Activated naive CD8-positive, alpha-beta T cell treated with anti-CD3 and anti-CD28 coated beads, Interleukin-2, amount 10 ng/mL, durations not matched to agents 7 days and 5 days (primary cell): ENCODE measurements around the gene BCAR1. TPM values are rescaled to one million over a fixed set of nuclear protein-coding genes. Genes with fewer than 3 reads are reported as not detected.

Experiments
- ATAC-seq: fragments of 150-1000 bp; cut with Tn5 transposase; one replicate; pipeline ENCODE4 v1.10.0; 2021; ENCODE audit warnings: low read depth, moderate library complexity
- POLR2A ChIA-PET: fragments of 350-600 bp; sonication (Branson Sonifier 250); formaldehyde crosslinking; loops from one replicate; lab custom pipeline; 2021; ENCODE audit warnings: antibody characterized with exemption; lab: Charles Lee
- DNase-seq: peaks from one replicate; pipeline ENCODE4 v3.0.0; 2021
- H3K27ac Mint-ChIP-seq: one replicate; pipeline ENCODE4 v1.8.0; 2022; ENCODE audit warnings: mild to moderate bottlenecking, mixed read lengths
- H3K27me3 Mint-ChIP-seq: one replicate; pipeline ENCODE4 v1.8.0; 2022; ENCODE audit warnings: mild to moderate bottlenecking, moderate library complexity, mixed read lengths
- H3K36me3 Mint-ChIP-seq: one replicate; pipeline ENCODE4 v1.8.0; 2021; ENCODE audit warnings: mild to moderate bottlenecking, mixed read lengths
- H3K4me1 Mint-ChIP-seq: one replicate; pipeline ENCODE4 v1.8.0; 2021; ENCODE audit warnings: mixed read lengths
- H3K4me3 Mint-ChIP-seq: one replicate; pipeline ENCODE4 v1.8.0; 2022; ENCODE audit warnings: mild to moderate bottlenecking, moderate library complexity, mixed read lengths
- H3K9me3 Mint-ChIP-seq: one replicate; pipeline ENCODE4 v1.8.0; 2021; ENCODE audit warnings: mixed read lengths
- total RNA-seq, 2 experiments: library from RNA; stranded (reverse); gene quantifications; one replicate each; pipeline ENCODE4 v1.2.3, GENCODE V29; 2021

BCAR1 gene
- total RNA-seq, 2 experiments from 2014 or later, result not detected

GRCh38 chr16:75237398-75238131, 13.9 kb downstream of the BCAR1 start:
- Mint-ChIP-seq H3K27ac (no peak overlapping the region), H3K9me3 (no peaks in the 10 kb centered on the region), H3K27me3 (peaks cover 2% of the 10 kb centered on the region), H3K4me1 (peaks cover 1% of the 10 kb centered on the region), H3K36me3 (no peaks in the 10 kb centered on the region), H3K4me3 (no peak overlapping the region)
- DNase-seq (no peak), ATAC-seq (no peak)
- POLR2A ChIA-PET, result no interaction called here

GRCh38 chr16:75236736-75237397, 14.6 kb downstream of the BCAR1 start:
- Mint-ChIP-seq H3K9me3 (no peaks in the 10 kb centered on the region), H3K27me3 (peaks cover 2% of the 10 kb centered on the region), H3K4me1 (peaks cover 1% of the 10 kb centered on the region), H3K4me3 (no peak overlapping the region), H3K36me3 (no peaks in the 10 kb centered on the region), H3K27ac (no peak overlapping the region)
- DNase-seq, result no peak
- POLR2A ChIA-PET, result interaction anchor here (0.7 kb wide), 1 partner anchor 157 kb away, joined by 3 read pairs; no protein-coding TSS in a partner anchor
- no peak for ATAC-seq

GRCh38 chr16:75236232-75236631, 15.2 kb downstream of the BCAR1 start:
- no peak overlapping the region for H3K4me3 Mint-ChIP-seq
- H3K27me3 Mint-ChIP-seq, result peaks cover 2% of the 10 kb centered on the region
- H3K27ac Mint-ChIP-seq, result no peak overlapping the region
- DNase-seq, result no peak
- H3K36me3 Mint-ChIP-seq, result no peaks in the 10 kb centered on the region
- POLR2A ChIA-PET, result interaction anchor here (0.7 kb wide), 1 partner anchor 158 kb away, joined by 3 read pairs; no protein-coding TSS in a partner anchor
- no peak for ATAC-seq
- peaks cover 1% of the 10 kb centered on the region for H3K4me1 Mint-ChIP-seq
- H3K9me3 Mint-ChIP-seq, result no peaks in the 10 kb centered on the region

- H3K36me3 Mint-ChIP-seq, result no peaks in the 10 kb centered on the region
- H3K9me3 Mint-ChIP-seq, result no peaks in the 10 kb centered on the region
- H3K4me1 Mint-ChIP-seq, result peaks cover 1% of the 10 kb centered on the region
- ATAC-seq (no peak), DNase-seq (no peak)
- H3K4me3 Mint-ChIP-seq, result no peak overlapping the region
- POLR2A ChIA-PET, result no interaction called here
- H3K27ac Mint-ChIP-seq, result no peak overlapping the region
- peaks cover 2% of the 10 kb centered on the region for H3K27me3 Mint-ChIP-seq
These were observed 15.7 kb downstream of the BCAR1 start for GRCh38 chr16:75235721-75236193.

GRCh38 chr16:75234856-75235696, 16.3 kb downstream of the BCAR1 start:
- H3K27ac Mint-ChIP-seq, result no peak overlapping the region
- peaks cover 2% of the 10 kb centered on the region for H3K27me3 Mint-ChIP-seq
- POLR2A ChIA-PET, result no interaction called here
- H3K36me3 Mint-ChIP-seq, result no peaks in the 10 kb centered on the region
- H3K4me1 Mint-ChIP-seq, result peaks cover 1% of the 10 kb centered on the region
- H3K9me3 Mint-ChIP-seq, result no peaks in the 10 kb centered on the region
- ATAC-seq (no peak), DNase-seq (no peak)
- no peak overlapping the region for H3K4me3 Mint-ChIP-seq

- Mint-ChIP-seq H3K27ac (no peak overlapping the region), H3K4me3 (no peak overlapping the region), H3K36me3 (no peaks in the 10 kb centered on the region), H3K4me1 (peaks cover 1% of the 10 kb centered on the region), H3K9me3 (no peaks in the 10 kb centered on the region), H3K27me3 (peaks cover 2% of the 10 kb centered on the region)
- POLR2A ChIA-PET, result no interaction called here
- DNase-seq (no peak), ATAC-seq (no peak)
These were observed 17.8 kb downstream of the BCAR1 start for GRCh38 chr16:75233611-75233938.

- DNase-seq (no peak), ATAC-seq (no peak)
- Mint-ChIP-seq H3K27ac (no peak overlapping the region), H3K4me1 (peaks cover 1% of the 10 kb centered on the region), H3K4me3 (no peak overlapping the region), H3K27me3 (peaks cover 2% of the 10 kb centered on the region), H3K9me3 (no peaks in the 10 kb centered on the region), H3K36me3 (no peaks in the 10 kb centered on the region)
- POLR2A ChIA-PET, result no interaction called here
These were observed 19.9 kb downstream of the BCAR1 start for GRCh38 chr16:75231570-75231969.

- ATAC-seq, result no peak
- no peak overlapping the region for H3K27ac Mint-ChIP-seq
- POLR2A ChIA-PET, result no interaction called here
These were observed 20.8 kb downstream of the BCAR1 start for GRCh38 chr16:75230471-75231110.

GRCh38 chr16:75229172-75230031, 22.0 kb downstream of the BCAR1 start:
- ATAC-seq (no peak), DNase-seq (no peak)
- POLR2A ChIA-PET, result no interaction called here
- Mint-ChIP-seq H3K36me3 (no peaks in the 10 kb centered on the region), H3K27me3 (peaks cover 2% of the 10 kb centered on the region), H3K4me3 (no peak overlapping the region), H3K27ac (no peak overlapping the region), H3K4me1 (peaks cover 1% of the 10 kb centered on the region), H3K9me3 (no peaks in the 10 kb centered on the region)

More at GRCh38 chr16:75230471-75231110, 20.8 kb downstream of the BCAR1 start:
- no peaks in the 10 kb centered on the region for H3K9me3 Mint-ChIP-seq
- H3K4me1 Mint-ChIP-seq, result peaks cover 1% of the 10 kb centered on the region
- H3K36me3 Mint-ChIP-seq, result no peaks in the 10 kb centered on the region
- peaks cover 2% of the 10 kb centered on the region for H3K27me3 Mint-ChIP-seq
- no peak for DNase-seq
- H3K4me3 Mint-ChIP-seq, result no peak overlapping the region

GRCh38 chr16:75228143-75228976, 23.1 kb downstream of the BCAR1 start:
- POLR2A ChIA-PET, result no interaction called here
- no peaks in the 10 kb centered on the region for H3K4me1 Mint-ChIP-seq
- H3K9me3 Mint-ChIP-seq, result no peaks in the 10 kb centered on the region
- ATAC-seq, result no peak
- H3K4me3 Mint-ChIP-seq, result no peak overlapping the region
- H3K27ac Mint-ChIP-seq, result no peak overlapping the region
- no peaks in the 10 kb centered on the region for H3K27me3 Mint-ChIP-seq
- no peak for DNase-seq
- no peaks in the 10 kb centered on the region for H3K36me3 Mint-ChIP-seq

- Mint-ChIP-seq H3K4me1 (no peaks in the 10 kb centered on the region), H3K27me3 (no peaks in the 10 kb centered on the region), H3K9me3 (no peaks in the 10 kb centered on the region), H3K4me3 (no peak overlapping the region), H3K36me3 (no peaks in the 10 kb centered on the region), H3K27ac (no peak overlapping the region)
- POLR2A ChIA-PET, result no interaction called here
- ATAC-seq (no peak), DNase-seq (no peak)
These were observed 23.9 kb downstream of the BCAR1 start for GRCh38 chr16:75227361-75228142.
